HG02852 (cell line): ENCODE data around the gene HTD2.

Experiments used
- ATAC-seq: cut with Tn5 transposase; IDR thresholded peaks from one replicate; pipeline ENCODE4 v1.9.1; 2021; ENCODE audit warnings: mild to moderate bottlenecking, moderate library complexity; ENCODE audit not compliant: unreplicated experiment

Gene HTD2

GRCh38 chr3:58291671-58292338 lies 14.5 kb upstream of the HTD2 start:
- no peak for ATAC-seq

- ATAC-seq: no peak
Observed at GRCh38 chr3:58292866-58293265, 13.5 kb upstream of the HTD2 start.

- no peak for ATAC-seq
Observed at GRCh38 chr3:58293516-58293915, 12.8 kb upstream of the HTD2 start.

GRCh38 chr3:58296269-58296668 lies 10.1 kb upstream of the HTD2 start:
- no peak for ATAC-seq

- ATAC-seq: no peak
Observed at GRCh38 chr3:58296843-58297242, 9.5 kb upstream of the HTD2 start.

- no peak for ATAC-seq
Observed at GRCh38 chr3:58298190-58298589, 8.1 kb upstream of the HTD2 start.

- ATAC-seq: no peak
Observed at GRCh38 chr3:58299075-58299474, 7.2 kb upstream of the HTD2 start.

GRCh38 chr3:58299839-58300516 lies 6.3 kb upstream of the HTD2 start:
- no peak for ATAC-seq

- ATAC-seq: no peak
Observed at GRCh38 chr3:58307639-58308215, 1.4 kb downstream of the HTD2 start.

- ATAC-seq: no peak
Observed at GRCh38 chr3:58308728-58309127, 2.4 kb downstream of the HTD2 start.

- ATAC-seq: no peak
Observed at GRCh38 chr3:58317811-58318210, 11.5 kb downstream of the HTD2 start.

- ATAC-seq: no peak
Observed at GRCh38 chr3:58321791-58322190, 15.5 kb downstream of the HTD2 start.

GRCh38 chr3:58322793-58323192 lies 16.5 kb downstream of the HTD2 start:
- ATAC-seq: no peak

GRCh38 chr3:58323529-58324390 lies 17.4 kb downstream of the HTD2 start:
- no peak for ATAC-seq

GRCh38 chr3:58324391-58325390 lies 18.4 kb downstream of the HTD2 start:
- no peak for ATAC-seq

GRCh38 chr3:58325525-58325992 lies 19.2 kb downstream of the HTD2 start:
- ATAC-seq: no peak

- ATAC-seq: no peak
Observed at GRCh38 chr3:58326267-58326900, 20.1 kb downstream of the HTD2 start.

- ATAC-seq: no peak
Observed at GRCh38 chr3:58329150-58329921, 23.0 kb downstream of the HTD2 start.

GRCh38 chr3:58329922-58330413 lies 23.6 kb downstream of the HTD2 start:
- ATAC-seq: no peak
